OCI-LY7 (cell line): Measurements from ENCODE around the gene FBXO4.

Experiments used
- CTCF ChIP-seq: fragments of 200-600 bp; sonication (generic); conservative IDR thresholded peaks from 2 replicates; pipeline ENCODE4 v1.5.1; 2014; ENCODE audit warnings: mild to moderate bottlenecking, antibody characterized with exemption, low read length, moderate library complexity, mixed read lengths
- EZH2phosphoT487 ChIP-seq: fragments of 200-600 bp; sonication (generic); IDR thresholded peaks from 2 replicates; pipeline ENCODE4 v1.6.1; 2018; ENCODE audit warnings: low read depth, borderline replicate concordance, mild to moderate bottlenecking, mixed run types, antibody characterized with exemption, low read length, moderate library complexity, mixed read lengths

GRCh38 chr5:41891066-41891707 lies 33.9 kb upstream of the FBXO4 start:
- TF ChIP-seq CTCF (no peak), EZH2phosphoT487 (no peak)
